Activated CD4-positive, alpha-beta T cell treated with anti-CD3 and anti-CD28 coated beads for 48 hours (primary cell): ENCODE data around the gene FAM229B.
A peak's percentile ranks its signal among the peaks of the same experiment; 100 is the strongest.

Experiments
- DNase-seq: peaks from one replicate; pipeline ENCODE4 v3.0.0-alpha.2; 2020

Gene FAM229B

DNA sequence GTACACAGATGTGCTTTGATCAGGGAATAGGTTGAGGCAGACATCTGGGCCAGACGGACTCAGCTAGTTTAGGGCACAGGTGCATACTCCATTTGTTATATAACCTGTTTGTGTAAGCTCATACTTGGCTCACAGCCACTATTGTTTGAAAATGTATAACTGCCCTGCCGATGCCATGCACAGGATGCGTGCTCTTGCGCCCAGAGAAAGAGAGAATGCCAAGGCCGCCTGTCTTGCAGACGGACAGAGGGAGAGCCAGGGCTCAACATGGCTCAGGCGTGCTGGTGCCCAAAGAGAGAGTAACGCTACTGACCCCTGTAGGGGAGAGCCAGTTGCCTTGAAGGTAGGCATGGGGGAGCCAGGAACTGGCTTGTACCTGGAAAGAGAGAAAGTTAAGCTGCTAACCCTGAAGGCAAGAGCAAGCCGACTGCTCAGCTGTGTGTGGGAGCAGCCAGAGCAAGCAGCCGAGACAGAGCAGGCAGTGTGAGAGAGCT is 57.7 kb downstream of the FAM229B start:
- DNase-seq = no peak

- no peak for DNase-seq
Observed at GRCh38 chr6:112148103-112148502, 60.7 kb downstream of the FAM229B start.

- DNase-seq = no peak
Observed at GRCh38 chr6:112149236-112149635, 61.8 kb downstream of the FAM229B start.

DNA sequence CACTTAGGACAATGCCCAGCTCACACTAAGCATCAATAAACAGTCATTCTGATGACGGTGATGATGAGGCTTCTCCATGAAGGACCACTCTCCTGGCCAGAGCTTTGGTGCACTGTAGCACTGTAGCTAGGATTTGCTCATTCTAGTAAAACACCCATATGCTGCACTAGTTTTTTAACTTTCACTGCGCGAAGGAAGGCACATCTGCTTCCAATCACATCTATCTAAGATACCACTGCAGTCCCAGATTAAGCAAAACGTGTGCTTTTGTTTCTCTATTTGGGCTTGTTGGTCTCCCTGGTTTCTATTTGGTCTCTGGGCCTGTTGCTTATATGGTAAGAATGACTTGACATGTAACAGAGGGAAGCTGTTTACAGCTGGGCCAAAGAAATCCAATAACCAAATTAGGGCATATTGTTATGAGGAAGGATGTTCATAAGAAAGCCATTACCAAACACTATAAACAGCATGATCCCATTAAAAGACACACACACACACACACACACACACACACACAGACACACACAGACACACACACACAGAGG is 62.4 kb downstream of the FAM229B start:
- no peak for DNase-seq

- DNase-seq = peak; percentile 15
Observed at GRCh38 chr6:112150363-112150762, 63.0 kb downstream of the FAM229B start.
